GM23338 (cell line): Measurements from ENCODE around the gene GABRR2. TPM values are rescaled to one million over a fixed set of nuclear protein-coding genes. Genes with fewer than 3 reads are reported as not detected.

Source experiments
- ATAC-seq: fragments of 200-7000 bp; cut with Tn5 transposase; 3 replicates; pipeline ENCODE4 v1.9.1; 2020
- DNase-seq: peaks from one replicate; pipeline ENCODE4 v3.0.0-alpha.2; 2015; ENCODE audit warnings: low spot score
- H2AFZ ChIP-seq: fragments of 200-600 bp; sonication (generic); 2 replicates; pipeline ENCODE4 v1.8.0; 2016; ENCODE audit warnings: antibody characterized with exemption, mild to moderate bottlenecking, moderate library complexity
- H3F3A ChIP-seq: fragments of 200-600 bp; sonication (generic); replicated peaks from 2 replicates; pipeline ENCODE4 v1.8.0; 2017; ENCODE audit warnings: antibody characterized with exemption, mixed run types, low read depth
- H3K27ac ChIP-seq: fragments of 200-600 bp; sonication (generic); 2 replicates; pipeline ENCODE4 v1.6.1; 2016; ENCODE audit warnings: low read depth
- H3K27me3 ChIP-seq: fragments of 200-600 bp; sonication (generic); 2 replicates; pipeline ENCODE4 v1.8.0; 2016; ENCODE audit warnings: mild to moderate bottlenecking, mixed run types, moderate library complexity; ENCODE audit not compliant: insufficient read depth
- H3K36me3 ChIP-seq: fragments of 200-600 bp; sonication (generic); 2 replicates; pipeline ENCODE4 v1.8.0; 2016; ENCODE audit warnings: mild to moderate bottlenecking; ENCODE audit not compliant: insufficient read depth
- H3K4me1 ChIP-seq: fragments of 200-600 bp; sonication (generic); 2 replicates; pipeline ENCODE4 v1.8.0; 2016; ENCODE audit warnings: mild to moderate bottlenecking, moderate library complexity; ENCODE audit not compliant: insufficient read depth
- H3K4me2 ChIP-seq: fragments of 200-600 bp; sonication (generic); 2 replicates; pipeline ENCODE4 v1.7.1; 2017; ENCODE audit warnings: mixed run types
- H3K4me3 ChIP-seq: fragments of 200-600 bp; sonication (generic); 2 replicates; pipeline ENCODE4 v1.6.1; 2016; ENCODE audit warnings: mixed run types
- H3K79me2 ChIP-seq: fragments of 200-600 bp; sonication (generic); replicated peaks from 2 replicates; pipeline ENCODE4 v1.8.0; 2017; ENCODE audit warnings: mild to moderate bottlenecking; ENCODE audit not compliant: insufficient read depth
- H3K9me2 ChIP-seq: fragments of 200-600 bp; sonication (generic); 2 replicates; pipeline ENCODE4 v1.8.0; 2017; ENCODE audit not compliant: insufficient read depth
- H4K20me1 ChIP-seq: fragments of 200-600 bp; sonication (generic); replicated peaks from 2 replicates; pipeline ENCODE4 v1.8.0; 2017; ENCODE audit warnings: mild to moderate bottlenecking; ENCODE audit not compliant: insufficient read depth
- H3K27ac Mint-ChIP-seq: 2 replicates; pipeline ENCODE4 v1.8.0; 2020; ENCODE audit warnings: inconsistent platforms, mild to moderate bottlenecking, moderate library complexity, mixed read lengths
- H3K27me3 Mint-ChIP-seq: 3 replicates; pipeline ENCODE4 v1.8.0; 2022; ENCODE audit warnings: low read depth, mild to moderate bottlenecking, moderate library complexity, mixed read lengths, inconsistent platforms; ENCODE audit not compliant: insufficient read depth, poor library complexity
- H3K36me3 Mint-ChIP-seq: 3 replicates; pipeline ENCODE4 v1.8.0; 2021; ENCODE audit warnings: low read depth, mild to moderate bottlenecking, inconsistent platforms, moderate library complexity, mixed read lengths
- H3K4me1 Mint-ChIP-seq: 3 replicates; pipeline ENCODE4 v1.8.0; 2020; ENCODE audit warnings: mild to moderate bottlenecking, inconsistent platforms, mixed read lengths
- H3K4me3 Mint-ChIP-seq: 3 replicates; pipeline ENCODE4 v1.8.0; 2021; ENCODE audit warnings: moderate library complexity, mild to moderate bottlenecking, inconsistent platforms, mixed read lengths
- H3K9me3 Mint-ChIP-seq: 3 replicates; pipeline ENCODE4 v1.8.0; 2020; ENCODE audit warnings: moderate library complexity, mild to moderate bottlenecking, inconsistent platforms, mixed read lengths
- CREB1 ChIP-seq: fragments of 250-450 bp; sonication (Bioruptor Pico); IDR thresholded peaks from 2 replicates; pipeline ENCODE4 v1.5.0; 2020; ENCODE audit warnings: low read depth, mild to moderate bottlenecking, moderate library complexity
- CTCF ChIP-seq, 2 experiments: fragments of 200-600 bp in 1 of 2; sonication (generic) in 1 of 2; conservative IDR thresholded peaks; 2 replicates each; pipeline versions ENCODE4 v1.5.1 to v1.6.1; 2016 to 2017; ENCODE audit warnings: antibody characterized with exemption in 2 of 2, low read depth in 2 of 2, mild to moderate bottlenecking in 2 of 2, moderate library complexity in 1 of 2
- ETS1 ChIP-seq: IDR thresholded peaks from 2 replicates; pipeline ENCODE4 v1.6.1; 2016; ENCODE audit warnings: antibody characterized with exemption
- EZH2phosphoT487 ChIP-seq: fragments of 200-600 bp; sonication (generic); IDR thresholded peaks from one replicate; pipeline ENCODE4 v1.8.1; 2018; ENCODE audit warnings: antibody characterized with exemption; ENCODE audit not compliant: unreplicated experiment
- STAT1 ChIP-seq: IDR thresholded peaks from one replicate; pipeline ENCODE4 v1.6.1; 2016; ENCODE audit warnings: antibody characterized with exemption; ENCODE audit not compliant: unreplicated experiment
- ZNF114 ChIP-seq: fragments of 250-450 bp; sonication (Bioruptor Pico); IDR thresholded peaks from 2 replicates; pipeline ENCODE4 v1.5.0; 2020; ENCODE audit warnings: mild to moderate bottlenecking, moderate library complexity
- ZNF331 ChIP-seq: fragments of 250-450 bp; sonication (Bioruptor Pico); IDR thresholded peaks from 2 replicates; pipeline ENCODE4 v1.5.0; 2020; ENCODE audit warnings: low read depth, mild to moderate bottlenecking, moderate library complexity
- ZNF462 ChIP-seq: fragments of 250-450 bp; sonication (Bioruptor Pico); IDR thresholded peaks from 2 replicates; pipeline ENCODE4 v1.5.0; 2020; ENCODE audit warnings: mild to moderate bottlenecking, moderate library complexity
- polyA plus RNA-seq: library from polyadenylated mRNA; unstranded; fragments of >200 nt; fragmentation: Nextera tagmentation; extraction: Ambion mirVana; gene quantifications from 2 replicates; pipeline ENCODE4 v1.2.1, GENCODE V29; 2016
- total RNA-seq: library from RNA; depleted of rRNA; stranded (reverse); fragments of >200 nt; shearing (Covaris generic); gene quantifications from 2 replicates; pipeline ENCODE4 v1.2.3, GENCODE V29; 2014

GABRR2 gene
- total and polyA plus RNA-seq, 2 experiments from 2014 or later = not detected

- Histone ChIP-seq H4K20me1 (no peaks in the 10 kb centered on the region), H3F3A (no peaks in the 10 kb centered on the region), H3K9me2 (no peaks in the 10 kb centered on the region), H3K79me2 (no peaks in the 10 kb centered on the region), H3K4me3 (no peak overlapping the region), H3K4me2 (no peak overlapping the region), H3K27ac (no peak overlapping the region), H3K4me1 (no peaks in the 10 kb centered on the region), H2AFZ (no peak overlapping the region), H3K36me3 (no peaks in the 10 kb centered on the region), H3K27me3 (no peaks in the 10 kb centered on the region)
- H3K36me3 Mint-ChIP-seq = no peaks in the 10 kb centered on the region
- no peak overlapping the region for H3K4me3 Mint-ChIP-seq
- TF ChIP-seq EZH2phosphoT487 = no peak
- TF ChIP-seq ZNF331 (CRISPR knock-in tag) = no peak
- TF ChIP-seq STAT1 = no peak
- TF ChIP-seq ETS1 = no peak
- DNase-seq = no peak
- H3K27ac Mint-ChIP-seq = no peak overlapping the region
- no peaks in the 10 kb centered on the region for H3K9me3 Mint-ChIP-seq
- ATAC-seq = no peak
- H3K4me1 Mint-ChIP-seq = no peaks in the 10 kb centered on the region
- H3K27me3 Mint-ChIP-seq = peaks cover 4% of the 10 kb centered on the region
Measured at GRCh38 chr6:89260832-89261231, 54.3 kb downstream of the GABRR2 start.

GRCh38 chr6:89260310-89260709 is 54.8 kb downstream of the GABRR2 start:
- no peak for DNase-seq
- Histone ChIP-seq H3K9me2 (no peaks in the 10 kb centered on the region), H3F3A (no peaks in the 10 kb centered on the region), H3K27me3 (no peaks in the 10 kb centered on the region), H3K36me3 (no peaks in the 10 kb centered on the region), H3K79me2 (no peaks in the 10 kb centered on the region), H3K4me3 (no peak overlapping the region), H2AFZ (peak overlapping the region; percentile 28; the same call in 1 of the 2 replicates), H4K20me1 (no peaks in the 10 kb centered on the region), H3K4me2 (no peak overlapping the region), H3K4me1 (no peaks in the 10 kb centered on the region), H3K27ac (no peak overlapping the region)
- no peak; the same call in 2 of the 3 replicates for ATAC-seq
- H3K4me3 Mint-ChIP-seq = no peak overlapping the region
- no peaks in the 10 kb centered on the region for H3K36me3 Mint-ChIP-seq
- H3K4me1 Mint-ChIP-seq = no peaks in the 10 kb centered on the region
- H3K9me3 Mint-ChIP-seq = no peaks in the 10 kb centered on the region
- no peak overlapping the region for H3K27ac Mint-ChIP-seq
- peaks cover 4% of the 10 kb centered on the region for H3K27me3 Mint-ChIP-seq
- TF ChIP-seq ETS1 (no peak), ZNF114 (no peak), CTCF (conservative IDR thresholded peaks at IDR 0.05; ENCODE audit: low read depth in 2 of 2) (no peak), STAT1 (no peak), ZNF462 (CRISPR knock-in tag) (no peak), CREB1 (no peak)
